HG03103 (cell line): ENCODE measurements around the gene PTPN12.
"Not testable (repeated sequence)": the region's sequence is repeated elsewhere in the genome, so short reads cannot be mapped to it uniquely, and the experiment has no call there.

Experiments used
- ATAC-seq: cut with Tn5 transposase; IDR thresholded peaks from one replicate; pipeline ENCODE4 v1.9.1; 2021; ENCODE audit warnings: low read depth; ENCODE audit not compliant: unreplicated experiment

Gene PTPN12

DNA sequence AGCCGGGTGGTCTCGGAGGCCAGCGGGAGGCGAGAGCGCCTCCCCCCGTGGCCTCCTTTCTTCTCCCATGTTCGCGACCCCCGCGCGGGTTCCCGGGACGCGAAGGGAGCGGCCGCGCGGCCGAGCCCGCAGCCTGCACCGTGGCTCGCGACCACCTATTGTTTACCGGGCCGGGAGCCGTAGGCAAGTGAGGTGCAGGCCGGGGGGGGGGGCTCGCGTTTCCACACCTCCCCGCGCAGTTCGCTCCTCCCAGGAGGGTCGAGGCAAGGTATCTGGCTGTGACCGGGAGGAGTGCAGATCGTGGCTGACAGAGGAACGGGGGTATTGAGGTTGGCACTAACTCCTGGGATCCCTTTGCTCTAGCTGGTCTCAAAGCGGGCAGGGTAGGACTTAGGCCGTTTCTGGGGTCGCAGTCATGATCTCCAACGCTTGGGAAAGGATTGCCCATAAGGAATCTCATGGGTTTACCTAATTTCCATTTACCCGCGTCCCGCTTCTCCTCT, 734 bp downstream of the PTPN12 start:
- ATAC-seq: no peak

DNA sequence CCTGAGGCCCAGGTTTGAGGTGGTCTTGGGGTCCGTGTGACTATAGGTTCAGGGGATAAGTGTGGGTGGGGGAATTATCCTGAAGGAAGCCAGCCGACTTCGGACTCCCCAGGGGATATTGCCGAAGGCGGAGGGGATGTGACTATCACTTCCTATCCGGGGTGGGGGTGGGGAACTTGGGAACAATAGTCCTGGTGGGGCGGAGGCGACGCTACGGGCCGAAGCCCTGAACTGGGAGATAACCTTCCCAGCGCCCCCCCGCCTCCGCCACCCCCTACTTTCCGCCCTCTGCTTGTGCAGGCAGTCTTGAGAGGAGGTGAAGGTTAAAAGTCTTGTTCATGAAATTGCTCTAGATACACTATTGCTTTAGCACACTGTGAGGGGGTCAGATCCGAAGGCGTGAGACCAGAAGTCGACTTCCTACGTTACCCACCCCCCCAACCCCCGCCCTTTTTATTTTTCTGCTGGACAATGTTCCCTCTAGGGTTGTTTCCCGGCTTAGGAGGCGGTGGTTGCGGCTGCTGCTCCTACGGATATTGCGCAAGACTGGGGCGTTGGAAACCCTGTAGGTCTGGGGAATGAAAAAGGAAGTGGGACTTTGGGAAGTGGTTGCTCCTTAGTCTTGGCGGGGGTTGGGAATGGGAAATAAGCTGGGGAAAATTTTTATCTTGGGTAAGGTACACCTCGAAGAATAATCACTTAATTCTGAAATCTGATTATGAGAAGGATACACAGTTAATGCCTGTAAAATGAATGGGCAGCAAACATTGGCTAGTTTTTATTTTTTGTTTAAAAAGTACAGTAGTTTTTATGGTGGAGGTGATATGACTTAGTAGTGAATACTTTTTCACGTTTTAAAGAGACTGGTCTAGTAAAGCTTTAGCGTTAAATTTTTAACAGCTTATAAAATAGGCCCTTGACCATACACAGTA, 1.5 kb downstream of the PTPN12 start:
- ATAC-seq: no peak

DNA sequence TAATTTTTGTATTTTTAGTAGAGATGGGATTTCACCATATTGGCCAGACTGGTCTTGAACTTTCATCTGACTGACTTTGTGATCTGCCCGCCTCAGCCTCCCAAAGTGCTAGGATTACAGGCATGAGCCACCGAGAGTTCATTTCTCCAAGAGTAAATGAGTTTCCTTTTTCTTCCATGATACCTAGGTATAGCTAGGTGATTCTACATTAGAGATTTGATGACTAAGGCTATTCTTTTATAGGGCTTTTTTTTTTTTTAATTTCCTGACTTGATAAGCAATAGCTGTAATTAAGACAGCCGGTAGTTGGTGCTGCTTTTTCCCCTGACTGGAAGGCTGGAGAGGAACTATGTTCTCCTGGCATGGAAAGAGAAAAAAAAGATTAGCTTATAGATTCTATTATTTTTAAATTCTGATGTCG, 3.3 kb downstream of the PTPN12 start:
- no peak for ATAC-seq

DNA sequence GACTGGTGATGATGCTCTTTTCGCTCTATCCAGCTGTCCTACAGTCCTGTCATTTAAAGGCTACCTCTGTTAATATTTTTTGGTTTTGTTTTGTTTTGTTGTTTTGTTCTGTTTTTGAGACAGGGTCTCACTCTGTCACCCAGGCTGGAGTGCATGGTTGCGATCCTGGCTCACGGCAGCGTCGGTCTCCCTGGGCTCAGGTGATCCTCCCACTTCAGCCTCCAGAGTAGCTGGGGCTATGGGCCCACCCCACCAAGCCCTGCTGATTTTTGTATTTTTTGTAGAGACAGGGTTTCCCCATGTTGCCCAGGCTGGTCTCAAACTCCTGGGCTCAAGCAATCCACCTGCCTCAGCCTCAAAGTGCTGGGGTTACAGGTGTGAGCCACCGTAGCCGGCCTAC, 3.9 kb downstream of the PTPN12 start:
- ATAC-seq: not testable (repeated sequence)

DNA sequence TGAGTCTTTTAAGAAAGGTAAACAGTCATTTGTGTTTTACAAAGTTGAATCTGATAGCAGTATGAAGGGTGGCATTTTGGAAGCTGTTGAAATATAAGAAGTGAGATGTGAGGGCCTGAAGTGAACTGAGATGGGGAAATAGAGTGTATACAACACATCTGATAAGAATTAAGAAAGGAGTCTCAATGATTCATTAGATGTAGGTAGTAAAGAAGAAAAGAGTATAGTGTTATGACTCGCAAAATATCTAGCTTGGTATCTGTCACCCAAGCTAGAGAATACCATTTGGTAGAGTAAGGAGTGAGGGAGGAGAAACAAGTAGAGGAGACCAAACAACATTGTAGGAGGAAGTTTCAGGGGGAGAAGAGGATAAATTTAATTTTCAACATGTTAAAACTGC, 5.3 kb downstream of the PTPN12 start:
- no peak for ATAC-seq

DNA sequence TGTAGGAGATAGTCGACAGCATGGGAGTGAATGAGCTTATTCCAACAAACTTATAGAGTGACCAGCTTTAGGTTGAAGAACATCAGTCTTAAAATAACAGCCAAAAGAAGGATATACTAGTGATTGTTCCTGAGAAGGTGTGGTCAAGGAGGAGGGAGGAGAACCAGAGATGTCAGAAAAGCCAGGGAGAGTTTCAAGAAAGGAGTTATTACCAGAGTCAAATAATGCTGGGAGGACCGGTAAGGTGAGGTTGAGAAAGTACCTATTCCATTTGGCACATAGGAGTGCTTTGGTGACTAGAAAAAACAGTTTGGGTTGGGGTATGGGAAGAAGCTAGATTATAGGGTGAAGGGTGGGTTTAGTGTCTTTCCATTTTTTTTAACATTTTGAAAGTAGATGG, 5.8 kb downstream of the PTPN12 start:
- no peak for ATAC-seq

DNA sequence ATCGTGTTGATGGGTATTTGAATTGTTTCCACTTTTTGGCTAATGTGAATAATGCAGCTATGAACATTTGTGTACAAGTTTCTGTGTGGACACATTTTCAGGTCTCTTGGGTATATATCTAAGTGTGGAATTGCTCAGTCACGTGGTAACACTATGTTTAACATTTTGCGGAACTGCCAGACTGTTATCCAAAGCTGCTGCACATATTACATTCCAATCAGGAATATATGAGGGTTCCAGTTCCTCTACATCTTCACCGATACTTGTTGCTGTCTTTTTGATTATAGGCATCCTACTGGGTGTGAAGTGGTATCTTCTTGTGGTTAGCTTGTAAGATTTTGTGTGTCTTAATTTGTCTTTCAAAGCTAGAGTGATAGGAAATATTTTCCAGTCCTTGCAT, 6.8 kb downstream of the PTPN12 start:
- no peak for ATAC-seq

DNA sequence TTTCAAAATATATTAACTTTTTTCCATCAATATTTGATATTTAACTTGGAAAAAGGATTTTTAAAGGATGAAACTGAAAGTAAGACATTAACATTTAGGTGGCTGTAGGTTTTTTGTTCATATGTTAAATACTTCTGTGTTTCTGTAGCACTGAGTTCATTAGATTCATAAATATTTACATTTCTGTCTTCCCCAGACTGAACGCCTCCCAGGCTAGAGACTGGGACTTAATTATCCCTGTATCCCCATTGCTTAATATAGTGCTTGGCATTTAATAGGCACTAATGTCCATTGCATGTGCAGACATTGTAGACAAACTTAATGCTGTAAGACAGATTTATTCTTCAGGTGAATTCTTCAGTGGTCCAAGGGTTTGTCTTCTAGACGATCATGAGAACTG, 7.4 kb downstream of the PTPN12 start:
- ATAC-seq: no peak

DNA sequence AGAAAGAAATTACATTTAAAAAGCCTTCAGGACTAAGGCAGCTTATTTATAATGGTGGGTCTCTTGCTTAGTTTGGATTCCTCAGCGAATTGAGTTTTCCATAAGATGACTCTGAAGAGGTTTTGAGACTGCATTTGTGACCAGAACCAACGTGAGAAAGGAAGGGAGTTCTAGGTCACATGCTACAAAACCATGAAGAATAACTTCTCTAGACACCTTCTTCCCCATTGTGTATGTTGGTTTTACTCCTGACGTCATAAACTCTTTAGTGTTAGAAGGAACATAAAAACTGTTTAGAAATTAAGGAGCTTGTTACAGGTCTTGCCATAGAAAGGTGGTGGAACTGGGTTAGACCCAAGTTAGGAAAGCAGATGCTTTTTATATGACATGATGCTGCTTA, 11.1 kb downstream of the PTPN12 start:
- no peak for ATAC-seq

DNA sequence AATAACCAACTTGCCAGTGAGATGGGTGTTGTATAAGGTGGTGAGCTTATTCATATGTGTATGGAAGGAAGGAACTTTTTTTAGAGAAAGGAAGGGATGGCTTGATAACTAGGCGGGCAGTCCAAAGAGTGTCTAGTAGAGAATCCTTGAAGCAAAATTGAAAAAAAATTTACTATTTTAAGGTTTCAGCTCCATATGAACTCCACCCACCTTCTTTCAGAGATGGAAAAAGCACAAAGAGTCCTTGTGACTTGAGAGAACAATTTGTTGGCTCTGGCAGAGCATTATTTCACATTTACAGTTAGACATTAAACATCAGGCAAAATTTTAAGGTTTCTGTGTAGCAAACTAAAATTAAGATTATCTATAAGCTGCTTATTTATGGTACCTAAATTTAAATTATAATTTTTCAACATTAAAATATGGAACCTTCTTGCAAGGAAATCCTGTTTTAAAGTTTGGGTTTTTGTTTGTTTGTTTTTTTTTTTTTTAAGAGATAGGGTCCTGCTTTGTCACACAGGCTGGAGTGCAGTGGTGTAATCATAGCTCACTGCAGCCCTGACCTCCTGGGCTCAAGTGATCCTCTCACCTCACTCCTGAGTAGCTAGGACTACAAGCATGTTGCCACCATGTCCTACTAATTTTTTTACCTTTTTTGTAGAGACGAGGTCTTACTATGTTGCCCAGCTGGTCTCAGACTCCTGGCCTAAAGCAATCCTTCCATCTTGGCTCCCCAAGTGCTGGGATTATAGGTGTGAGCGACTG, 12.2 kb downstream of the PTPN12 start:
- no peak for ATAC-seq

DNA sequence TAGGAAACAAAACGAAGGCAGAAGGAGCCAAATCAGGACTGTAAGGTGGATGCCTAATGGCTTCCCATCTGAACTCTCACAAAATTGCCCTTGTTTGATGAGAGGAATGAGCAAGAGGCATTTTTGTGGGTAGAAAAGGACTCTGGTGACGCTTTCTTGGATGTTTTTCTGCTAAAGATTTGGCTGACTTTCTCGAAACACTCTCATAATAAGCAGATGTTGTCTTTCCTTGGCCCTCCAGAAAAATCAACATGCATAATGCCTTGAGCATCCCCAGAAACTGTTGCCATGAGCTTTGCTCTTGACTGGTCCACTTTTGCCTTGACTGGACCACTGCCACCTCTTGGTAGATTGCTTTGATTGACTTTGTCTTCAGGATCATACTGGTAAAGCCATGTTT, 13.5 kb downstream of the PTPN12 start:
- ATAC-seq: no peak

DNA sequence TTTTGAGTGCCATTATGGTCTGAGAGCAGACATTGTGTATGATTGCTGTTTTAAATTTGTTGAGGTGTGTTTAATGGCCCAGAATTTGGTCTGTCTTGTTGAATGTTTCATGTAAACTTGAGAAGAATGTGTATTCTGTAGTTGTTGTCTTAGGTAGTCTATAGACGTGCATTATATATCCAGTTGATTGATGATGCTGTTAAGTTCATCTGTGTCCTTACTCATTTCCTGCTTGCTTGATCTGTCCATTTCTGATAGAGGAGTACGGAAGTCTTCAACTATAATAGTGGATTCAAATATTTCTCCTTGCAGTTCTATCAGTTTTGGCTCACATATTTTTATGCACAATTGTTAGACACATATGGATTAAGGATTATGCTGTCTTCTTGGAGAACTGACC, 16.0 kb downstream of the PTPN12 start:
- ATAC-seq: no peak

DNA sequence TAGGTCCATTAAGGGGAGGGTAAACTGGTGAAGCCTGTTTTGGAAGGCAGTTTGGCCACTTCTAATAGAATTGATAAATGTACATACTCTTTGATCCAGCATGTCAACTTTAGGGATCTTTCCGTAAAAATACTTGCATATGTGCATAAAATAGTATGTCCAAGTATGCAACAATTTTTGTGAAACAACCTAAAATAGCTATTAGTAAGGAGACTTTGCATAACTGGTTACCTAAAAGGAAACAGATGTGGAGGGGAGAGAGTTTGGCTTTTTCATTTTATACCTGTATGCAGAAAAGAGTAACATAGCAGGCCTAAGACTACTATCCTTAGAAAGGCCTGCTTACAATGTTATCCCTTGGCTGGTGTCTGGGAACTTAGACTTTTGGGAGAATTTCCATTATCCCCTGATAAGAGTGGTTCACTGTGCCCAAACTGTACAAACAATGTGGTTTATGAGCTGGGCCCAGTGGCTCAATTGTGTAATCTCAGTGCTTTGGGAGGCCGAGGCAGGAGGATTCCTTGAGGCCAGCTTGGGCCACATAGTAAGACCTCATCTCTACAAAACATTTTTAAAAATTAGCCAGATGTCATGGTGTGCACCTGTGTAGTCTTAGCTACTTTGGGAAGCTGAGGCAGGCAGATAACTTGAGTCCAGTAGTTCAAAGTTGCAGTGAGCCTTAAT, 21.3 kb downstream of the PTPN12 start:
- ATAC-seq: no peak

DNA sequence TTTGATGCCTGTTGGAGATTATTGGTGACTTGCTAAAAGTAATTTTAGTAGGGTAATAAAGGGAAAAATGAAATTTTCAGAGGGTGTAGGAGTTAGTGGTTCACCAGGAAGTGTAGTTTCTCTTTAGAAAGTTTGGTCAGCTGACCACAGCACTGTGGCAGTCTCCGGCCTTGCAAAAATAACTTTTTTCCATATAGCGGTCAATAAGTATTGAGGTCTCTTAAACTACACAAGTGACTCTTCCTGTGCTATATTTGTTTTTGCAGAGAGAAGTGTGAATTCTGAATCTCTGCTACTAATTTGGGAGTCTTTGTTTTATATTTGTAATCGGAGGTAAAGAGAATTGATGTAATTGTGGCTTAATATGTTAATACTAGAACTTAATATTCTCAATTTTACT, 24.3 kb downstream of the PTPN12 start:
- peak; percentile 77 for ATAC-seq

DNA sequence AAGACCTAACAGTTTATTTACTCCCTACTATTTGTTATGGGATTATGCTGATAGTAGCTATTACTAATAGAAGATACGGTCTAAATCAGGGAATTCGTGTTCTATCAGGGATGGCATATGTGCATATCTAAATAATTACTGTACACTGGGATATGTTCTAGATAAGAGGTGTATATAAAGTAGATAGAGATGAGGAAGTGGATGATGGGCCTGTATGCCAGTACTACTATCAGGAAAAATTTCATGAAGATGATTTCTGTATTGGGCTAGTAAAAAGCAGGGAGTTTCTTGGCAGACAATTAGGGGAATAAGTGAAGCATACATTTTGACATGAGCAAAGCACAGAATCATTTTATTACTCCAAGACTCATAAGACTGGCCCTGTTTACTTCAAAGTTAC, 26.2 kb downstream of the PTPN12 start:
- ATAC-seq: no peak

DNA sequence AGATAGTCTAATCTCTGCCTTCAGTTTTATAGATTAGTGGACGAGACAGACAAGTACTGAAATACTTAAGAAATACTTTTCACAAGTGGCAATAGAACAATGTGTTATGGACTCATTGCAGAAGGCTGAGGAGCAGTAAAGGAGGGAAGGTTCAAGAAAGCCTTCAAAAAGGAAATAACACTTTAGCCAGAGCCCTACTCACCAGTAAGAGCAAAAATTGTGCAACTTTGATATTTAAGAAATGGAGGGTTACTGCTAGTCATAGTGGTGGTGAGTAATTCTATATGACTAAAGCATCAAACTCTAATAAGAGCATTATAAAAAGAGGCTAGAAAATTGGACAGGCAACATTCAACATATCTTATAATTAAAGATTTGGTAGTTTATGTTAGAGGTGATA, 28.8 kb downstream of the PTPN12 start:
- no peak for ATAC-seq

DNA sequence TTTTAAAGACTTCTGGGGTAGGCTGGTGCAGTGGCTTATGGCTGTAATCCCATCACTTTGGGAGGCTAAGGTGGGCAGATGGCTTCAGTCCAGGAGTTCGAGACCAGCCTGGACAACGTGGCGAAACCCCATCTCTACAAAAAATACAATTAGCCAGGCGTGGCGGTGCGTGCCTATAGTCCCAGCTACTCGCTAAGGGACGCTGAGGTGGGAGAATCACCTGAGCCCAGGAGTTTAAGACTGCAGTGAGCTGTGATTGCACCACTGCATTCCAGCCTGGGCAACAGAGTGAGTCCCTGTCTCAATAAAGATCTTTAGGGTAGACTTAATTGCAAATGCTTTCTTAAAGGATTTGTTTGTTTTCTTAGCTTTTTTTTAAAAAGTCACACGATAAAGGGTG, 29.3 kb downstream of the PTPN12 start:
- ATAC-seq: no peak

DNA sequence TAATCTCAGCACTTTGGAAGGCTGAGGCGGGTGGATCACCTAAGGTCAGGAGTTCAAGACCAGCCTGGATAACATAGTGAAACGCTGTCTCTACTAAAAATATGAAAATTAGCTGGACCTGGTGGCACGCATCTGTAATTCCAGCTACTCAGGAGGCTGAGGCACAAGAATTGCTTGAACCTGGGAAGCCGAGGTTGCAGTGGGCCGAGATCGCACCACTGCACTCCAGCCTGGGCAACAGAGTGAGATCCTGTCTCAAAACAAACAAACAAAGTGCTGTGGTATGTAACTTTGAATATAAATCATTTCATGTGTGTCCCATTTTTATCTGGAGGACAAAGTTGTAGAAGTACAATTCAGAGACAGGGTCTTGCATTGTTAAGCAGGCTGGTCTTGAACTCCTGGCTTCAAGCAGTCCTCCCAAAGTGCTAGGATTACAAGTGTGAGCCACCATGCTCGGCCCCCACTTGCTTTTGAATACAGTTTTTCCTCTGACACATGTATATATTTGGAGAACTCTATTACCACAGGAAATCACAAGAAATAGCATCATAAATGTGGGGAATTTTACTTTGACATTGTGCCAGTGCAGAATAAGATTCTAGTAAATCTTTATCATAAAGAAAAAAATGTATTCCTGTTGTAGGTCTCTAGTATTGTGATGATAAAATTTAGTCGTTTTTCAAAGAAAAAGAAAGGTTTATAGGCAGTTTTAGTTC, 32.6 kb downstream of the PTPN12 start:
- ATAC-seq: no peak

DNA sequence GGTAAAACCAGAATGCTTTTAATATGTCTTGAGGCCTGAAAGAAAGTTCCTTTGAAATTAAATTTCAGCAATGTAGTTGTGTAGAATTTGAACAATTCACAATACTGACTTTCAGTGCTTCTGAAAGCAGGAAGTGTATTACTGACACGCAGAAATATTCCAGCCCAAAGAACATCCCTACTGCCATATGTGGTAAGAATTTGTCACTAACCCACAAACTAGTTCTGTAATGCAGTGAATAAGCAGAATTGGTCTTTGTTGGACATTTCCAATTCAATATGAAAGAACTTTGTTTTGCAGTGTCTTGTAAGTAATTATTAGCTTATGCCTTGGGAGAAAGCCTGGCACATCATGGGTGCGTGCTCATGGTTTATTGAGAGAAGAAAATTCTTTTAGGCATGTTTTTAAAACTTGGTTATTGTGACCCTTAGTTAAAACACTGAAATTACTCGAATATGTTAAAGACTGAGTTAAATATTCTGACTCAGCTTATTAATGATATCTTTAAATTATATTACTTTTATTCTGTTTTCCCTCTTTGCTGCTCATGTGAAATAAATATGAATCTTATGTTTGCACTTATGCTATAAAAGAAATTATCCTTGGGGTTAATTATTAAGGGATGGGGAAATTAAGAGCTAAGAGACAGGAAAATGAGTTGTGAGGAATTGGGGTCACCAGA, 33.4 kb downstream of the PTPN12 start:
- ATAC-seq: no peak

DNA sequence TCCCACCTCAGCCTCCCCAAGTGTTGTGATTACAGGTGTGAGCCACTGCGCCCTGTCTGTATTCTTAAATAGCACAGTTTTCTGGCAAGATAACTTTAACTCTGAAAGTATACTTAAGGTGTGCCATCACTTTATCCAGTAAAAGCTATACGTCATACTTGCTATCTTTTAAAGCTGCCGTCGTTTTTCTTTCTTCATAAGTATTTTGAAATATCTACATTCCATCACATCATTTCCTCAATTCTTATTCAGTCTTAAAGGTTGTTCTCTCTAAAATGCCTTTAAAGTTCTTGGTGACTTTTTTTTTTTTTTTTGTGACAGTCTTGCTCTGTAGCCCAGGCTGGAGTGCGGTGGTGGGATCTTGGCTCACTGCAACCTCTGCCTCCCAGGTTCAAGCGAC, 34.7 kb downstream of the PTPN12 start:
- ATAC-seq: no peak
